OCI-LY7 (cell line): Measurements from ENCODE around the gene KISS1R.

Experiments used
- CTCF ChIP-seq: fragments of 200-600 bp; sonication (generic); conservative IDR thresholded peaks from 2 replicates; pipeline ENCODE4 v1.5.1; 2014; ENCODE audit warnings: mild to moderate bottlenecking, antibody characterized with exemption, low read length, moderate library complexity, mixed read lengths
- EZH2phosphoT487 ChIP-seq: fragments of 200-600 bp; sonication (generic); IDR thresholded peaks from 2 replicates; pipeline ENCODE4 v1.6.1; 2018; ENCODE audit warnings: low read depth, borderline replicate concordance, mild to moderate bottlenecking, mixed run types, antibody characterized with exemption, low read length, moderate library complexity, mixed read lengths

- no peak for TF ChIP-seq CTCF
- TF ChIP-seq EZH2phosphoT487: no peak
Measured at GRCh38 chr19:883661-884211, 33.4 kb upstream of the KISS1R start.
